HG03460 (cell line): ENCODE results near the gene NIPAL4.

Source experiments
- ATAC-seq: cut with Tn5 transposase; IDR thresholded peaks from one replicate; pipeline ENCODE4 v1.9.1; 2021; ENCODE audit not compliant: unreplicated experiment

Gene NIPAL4

GRCh38 chr5:157511651-157512644 is 51.9 kb downstream of the NIPAL4 start:
- ATAC-seq = no peak

- no peak for ATAC-seq
Measured at GRCh38 chr5:157513182-157513581, 53.2 kb downstream of the NIPAL4 start.

- no peak for ATAC-seq
Measured at GRCh38 chr5:157514974-157515373, 55.0 kb downstream of the NIPAL4 start.

GRCh38 chr5:157516006-157516405 is 56.0 kb downstream of the NIPAL4 start:
- ATAC-seq = no peak

- no peak for ATAC-seq
Measured at GRCh38 chr5:157516626-157517325, 56.8 kb downstream of the NIPAL4 start.

- ATAC-seq = peak; percentile 68
Measured at GRCh38 chr5:157518963-157519362, 59.0 kb downstream of the NIPAL4 start.

GRCh38 chr5:157519579-157520253 is 59.7 kb downstream of the NIPAL4 start:
- ATAC-seq = peak; percentile 70

- no peak for ATAC-seq
Measured at GRCh38 chr5:157520911-157521703, 61.1 kb downstream of the NIPAL4 start.

GRCh38 chr5:157521704-157522029 is 61.7 kb downstream of the NIPAL4 start:
- no peak for ATAC-seq

GRCh38 chr5:157523976-157524375 is 64.0 kb downstream of the NIPAL4 start:
- ATAC-seq = no peak
